LHCN-M2 (cell line): ENCODE results near the gene PDE7B. TPM values are rescaled to one million over a fixed set of nuclear protein-coding genes. Genes with fewer than 3 reads are reported as not detected.
"Not testable (repeated sequence)": the region's sequence is repeated elsewhere in the genome, so short reads cannot be mapped to it uniquely, and the experiment has no call there.

Experiments
- DNase-seq: peaks from one replicate; pipeline ENCODE4 v3.0.0-alpha.2; 2012; ENCODE audit warnings: low read depth
- total RNA-seq: library from RNA; depleted of rRNA; stranded (reverse); fragments of >200 nt; gene quantifications from 2 replicates; pipeline ENCODE4 v1.2.3, GENCODE V29; 2014

PDE7B gene
- total RNA-seq, 1 experiment from 2014 or later, result 1.5 TPM

GRCh38 chr6:135842618-135843392, 8.7 kb upstream of the PDE7B start:
- no peak for DNase-seq

GRCh38 chr6:135850882-135851281, 619 bp upstream of the PDE7B start:
- DNase-seq, result no peak

GRCh38 chr6:135852746-135853145, 1.2 kb downstream of the PDE7B start:
- no peak for DNase-seq

GRCh38 chr6:135853227-135853626, 1.7 kb downstream of the PDE7B start:
- peak; percentile 23 for DNase-seq

- no peak for DNase-seq
These were observed 2.5 kb downstream of the PDE7B start for GRCh38 chr6:135853986-135854385.

GRCh38 chr6:135854799-135855198, 3.3 kb downstream of the PDE7B start:
- DNase-seq, result no peak

- no peak for DNase-seq
These were observed 7.4 kb downstream of the PDE7B start for GRCh38 chr6:135858931-135859330.

GRCh38 chr6:135860361-135860760, 8.9 kb downstream of the PDE7B start:
- no peak for DNase-seq

GRCh38 chr6:135861189-135861588, 9.7 kb downstream of the PDE7B start:
- no peak for DNase-seq

GRCh38 chr6:135864929-135865328, 13.4 kb downstream of the PDE7B start:
- DNase-seq, result not testable (repeated sequence)

- no peak for DNase-seq
These were observed 15.1 kb downstream of the PDE7B start for GRCh38 chr6:135866445-135867123.

- no peak for DNase-seq
These were observed 15.8 kb downstream of the PDE7B start for GRCh38 chr6:135867332-135867731.

- no peak for DNase-seq
These were observed 18.4 kb downstream of the PDE7B start for GRCh38 chr6:135869857-135870256.

GRCh38 chr6:135870722-135871121, 19.2 kb downstream of the PDE7B start:
- peak; percentile 14 for DNase-seq

- peak; percentile 65 for DNase-seq
These were observed 19.8 kb downstream of the PDE7B start for GRCh38 chr6:135871296-135871695.

- peak; percentile 70 for DNase-seq
These were observed 20.4 kb downstream of the PDE7B start for GRCh38 chr6:135871878-135872277.

GRCh38 chr6:135875446-135875845, 23.9 kb downstream of the PDE7B start:
- DNase-seq, result no peak

GRCh38 chr6:135876058-135876457, 24.6 kb downstream of the PDE7B start:
- DNase-seq, result no peak

- DNase-seq, result no peak
These were observed 26.2 kb downstream of the PDE7B start for GRCh38 chr6:135877666-135878065.

GRCh38 chr6:135880066-135880972, 28.8 kb downstream of the PDE7B start:
- peak; percentile 86 for DNase-seq

GRCh38 chr6:135883045-135883444, 31.5 kb downstream of the PDE7B start:
- peak; percentile 14 for DNase-seq

- DNase-seq, result no peak
These were observed 32.0 kb downstream of the PDE7B start for GRCh38 chr6:135883536-135883935.
